SIG-M5 treated with dmso at 0.1 percent for 504 hours (cell line): ENCODE measurements around the gene ST3GAL3.
"Not testable (repeated sequence)": the region's sequence is repeated elsewhere in the genome, so short reads cannot be mapped to it uniquely, and the experiment has no call there.

Source experiments
- DNase-seq: peaks from one replicate; lab custom pipeline; 2025; ENCODE audit not compliant: unreplicated experiment; lab: John Stamatoyannopoulos, UW

ST3GAL3 gene

GRCh38 chr1:43703836-43704235 lies 3.5 kb upstream of the ST3GAL3 start:
- no peak for DNase-seq

- DNase-seq, result no peak
Observed at GRCh38 chr1:43704838-43705237, 2.5 kb upstream of the ST3GAL3 start.

DNA sequence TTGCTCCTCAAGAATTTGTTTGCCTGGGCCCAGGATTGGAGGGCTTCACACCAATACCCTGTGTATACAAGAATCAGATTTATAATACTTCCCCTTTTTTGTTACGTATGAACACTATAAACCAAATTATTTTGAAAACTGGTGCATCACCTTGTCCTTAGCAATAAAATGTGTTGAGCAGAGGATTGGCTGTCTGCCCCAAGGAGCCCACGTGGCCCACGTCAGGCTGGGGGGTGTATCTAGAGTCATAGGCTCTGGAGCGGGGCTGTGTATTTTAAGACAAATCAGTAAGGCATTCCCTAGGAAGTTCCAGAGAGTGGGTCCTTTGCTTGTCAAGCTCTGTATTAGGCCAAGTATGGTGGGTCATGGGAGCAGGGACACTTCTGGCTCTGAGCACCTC lies 2.0 kb upstream of the ST3GAL3 start:
- DNase-seq, result no peak

GRCh38 chr1:43705982-43706597 lies 1.2 kb upstream of the ST3GAL3 start:
- no peak for DNase-seq

GRCh38 chr1:43706598-43707189 lies 642 bp upstream of the ST3GAL3 start:
- peak; percentile 13 for DNase-seq

- DNase-seq, result peak; percentile 21
Observed at GRCh38 chr1:43708002-43708410, 670 bp downstream of the ST3GAL3 start.

GRCh38 chr1:43711049-43711448 lies 3.7 kb downstream of the ST3GAL3 start:
- DNase-seq, result no peak

DNA sequence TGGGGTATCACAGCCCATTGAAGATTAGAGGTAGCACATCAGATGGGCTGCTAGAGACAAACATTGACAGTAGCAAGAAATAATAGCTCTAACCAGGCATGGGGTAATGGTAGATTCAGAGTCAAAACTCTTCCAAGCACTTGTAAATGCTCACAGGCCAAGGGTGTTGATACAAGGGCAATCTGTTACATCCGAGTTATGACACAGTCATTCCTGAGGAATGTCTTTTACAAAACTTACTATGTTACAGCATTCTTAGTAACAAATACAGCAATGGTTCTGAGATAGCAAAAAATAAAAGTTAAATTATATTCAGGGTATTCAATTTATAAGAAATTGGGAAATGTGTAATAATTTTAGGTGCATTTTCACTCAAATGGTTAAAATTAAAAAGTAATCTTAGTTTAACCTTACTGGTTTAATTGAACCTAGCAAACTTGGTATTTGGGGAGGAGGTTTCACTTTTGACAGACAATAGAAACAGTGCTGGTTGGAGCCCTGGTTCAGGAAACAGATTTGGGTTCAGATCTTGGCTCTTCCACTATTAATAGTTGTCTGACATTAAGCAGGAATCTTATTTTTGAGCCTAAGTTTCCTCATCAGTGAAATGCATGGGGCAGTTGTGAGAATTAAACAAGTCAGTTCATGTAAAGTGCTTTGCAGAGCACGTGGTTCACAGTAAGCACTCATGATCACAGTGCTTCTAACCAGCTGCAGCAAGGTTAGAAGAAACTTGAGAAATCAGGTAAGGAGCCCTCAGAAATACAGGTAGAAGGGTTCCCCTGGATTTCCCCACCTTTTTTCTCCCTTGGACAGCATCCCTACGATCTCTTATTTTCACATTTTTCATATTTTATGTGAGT lies 4.4 kb downstream of the ST3GAL3 start:
- DNase-seq, result no peak

DNA sequence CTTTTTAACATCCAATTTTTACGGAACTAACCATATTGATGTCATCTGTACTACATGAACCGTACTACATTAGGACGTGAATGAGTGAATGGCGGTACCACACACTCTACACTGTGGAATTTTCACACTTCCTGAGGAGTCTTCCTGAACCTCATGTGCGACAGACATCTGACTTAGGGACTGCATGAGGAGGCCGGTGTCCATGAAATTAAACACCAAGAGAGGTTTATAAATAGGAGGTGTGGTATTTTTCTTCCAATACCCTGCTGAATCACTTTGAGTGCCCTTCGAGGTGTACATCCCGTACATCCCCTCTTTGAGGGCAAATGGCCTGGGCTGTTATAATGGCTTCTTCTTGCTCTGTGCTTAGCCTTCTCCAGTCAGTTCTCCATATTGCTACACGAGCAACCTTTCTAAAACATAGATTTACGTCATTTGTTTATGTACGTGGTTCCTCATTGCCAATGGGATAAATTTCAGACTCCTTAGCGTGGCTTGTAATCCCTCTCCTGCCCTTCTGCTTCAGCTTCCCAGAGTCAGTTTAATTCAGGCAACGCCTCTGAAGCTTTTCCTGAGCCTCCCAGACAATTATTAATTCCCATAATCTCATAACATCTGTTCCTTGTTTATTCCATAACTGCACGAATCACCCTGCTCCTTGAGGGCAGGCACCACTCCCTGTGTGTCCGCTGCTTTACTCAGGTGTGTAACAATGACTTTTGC lies 9.4 kb downstream of the ST3GAL3 start:
- no peak for DNase-seq

DNA sequence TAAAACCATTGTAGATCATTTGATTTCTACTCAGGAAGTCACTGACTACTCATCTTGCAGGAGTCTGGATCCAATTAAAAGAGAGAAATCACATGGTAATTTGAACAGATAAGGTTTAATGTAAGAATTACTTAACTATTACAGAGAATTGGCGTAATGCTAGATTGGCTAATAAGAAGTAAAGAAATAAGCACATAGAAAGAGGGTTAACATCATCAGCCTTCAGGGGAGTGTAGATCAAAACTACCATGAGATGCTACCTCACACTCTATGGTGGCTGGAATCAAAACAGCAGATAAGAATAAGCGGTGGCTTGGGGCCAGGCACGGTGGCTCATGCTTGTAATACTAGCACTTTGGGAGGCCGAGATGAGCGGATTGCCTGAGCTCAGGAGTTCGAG lies 11.7 kb downstream of the ST3GAL3 start:
- DNase-seq, result no peak

- not testable (repeated sequence) for DNase-seq
Observed at GRCh38 chr1:43719670-43720419, 12.5 kb downstream of the ST3GAL3 start.

GRCh38 chr1:43722810-43723209 lies 15.5 kb downstream of the ST3GAL3 start:
- DNase-seq, result no peak

DNA sequence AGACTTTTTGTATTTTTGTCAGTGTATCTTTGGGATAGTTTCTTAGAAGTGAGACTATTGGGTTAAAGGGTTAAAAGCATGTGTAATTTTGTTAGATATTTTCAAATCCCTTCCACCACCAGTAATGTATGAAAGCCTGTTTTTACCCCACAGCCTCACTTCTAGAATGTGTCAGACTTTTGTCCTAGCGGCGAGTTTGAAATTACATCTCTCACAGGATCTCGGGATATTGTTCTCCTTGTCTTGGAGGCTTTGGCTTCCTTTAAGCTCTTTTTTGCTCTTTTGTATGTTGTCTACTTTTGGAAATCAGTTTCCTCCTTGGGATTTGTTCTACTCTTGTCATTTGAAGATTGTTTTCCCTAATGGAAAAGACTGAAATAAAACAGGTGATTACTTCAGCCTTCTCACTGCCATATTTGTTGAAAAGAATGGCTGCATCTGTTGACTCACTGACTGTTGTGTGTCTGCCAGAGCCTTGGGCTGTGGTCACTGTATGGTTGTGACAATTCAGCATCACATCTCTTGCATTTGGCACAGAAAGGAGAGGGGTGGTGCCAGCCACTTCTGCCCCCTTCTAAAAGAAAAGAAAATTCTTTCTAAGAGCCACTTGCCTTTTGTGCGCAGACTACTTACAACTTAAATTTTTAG lies 22.6 kb downstream of the ST3GAL3 start:
- DNase-seq, result no peak

GRCh38 chr1:43731867-43732531 lies 24.7 kb downstream of the ST3GAL3 start:
- no peak for DNase-seq

GRCh38 chr1:43736819-43737218 lies 29.5 kb downstream of the ST3GAL3 start:
- DNase-seq, result no peak

DNA sequence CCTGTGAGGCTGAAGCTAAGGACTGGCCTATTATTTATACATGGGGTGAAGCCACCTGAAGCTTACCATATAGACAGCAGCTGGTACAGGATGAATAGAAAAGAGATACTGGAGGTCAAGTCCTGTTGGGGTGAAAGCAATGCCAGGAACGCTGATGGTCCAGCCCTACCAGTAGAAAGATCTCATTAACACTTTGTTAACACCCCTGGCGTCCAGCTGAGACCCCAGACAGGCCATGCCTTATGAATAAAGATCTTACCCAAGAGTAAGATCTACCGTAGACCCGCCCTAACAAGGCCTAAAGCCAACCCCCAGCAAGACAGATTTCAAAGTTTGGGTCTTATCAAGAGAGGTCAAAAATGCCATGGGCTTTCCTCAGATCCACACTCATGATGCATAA lies 34.7 kb downstream of the ST3GAL3 start:
- no peak for DNase-seq

GRCh38 chr1:43743206-43743605 lies 35.9 kb downstream of the ST3GAL3 start:
- DNase-seq, result no peak

GRCh38 chr1:43747736-43748135 lies 40.4 kb downstream of the ST3GAL3 start:
- no peak for DNase-seq

- no peak for DNase-seq
Observed at GRCh38 chr1:43750083-43750482, 42.7 kb downstream of the ST3GAL3 start.

- DNase-seq, result no peak
Observed at GRCh38 chr1:43753422-43753821, 46.1 kb downstream of the ST3GAL3 start.
